NCI-H82 treated with DMSO at 0.1 percent for 48 hours (cell line): ENCODE data around the gene SDR39U1.

Source experiments
- DNase-seq: peaks from one replicate; lab custom pipeline; 2025; ENCODE audit not compliant: unreplicated experiment; lab: John Stamatoyannopoulos, UW

The SDR39U1 gene

GRCh38 chr14:24430143-24430681, 12.4 kb downstream of the SDR39U1 start:
- no peak for DNase-seq

- DNase-seq = peak; percentile 50
Measured at GRCh38 chr14:24429395-24430142, 13.0 kb downstream of the SDR39U1 start, which contains the start of the genes CBLN3 and KHNYN. CBLN3 (minus strand) TSS chr14:24429668; CDS start chr14:24429054, 614 bp downstream. KHNYN (plus strand) TSS chr14:24429954; CDS start chr14:24430731, 777 bp downstream.

GRCh38 chr14:24428628-24429394, 13.8 kb downstream of the SDR39U1 start:
- no peak for DNase-seq

- DNase-seq = no peak
Measured at GRCh38 chr14:24427537-24428508, 14.8 kb downstream of the SDR39U1 start.

GRCh38 chr14:24426912-24427536, 15.6 kb downstream of the SDR39U1 start:
- DNase-seq = no peak

GRCh38 chr14:24426150-24426911, 16.2 kb downstream of the SDR39U1 start:
- no peak for DNase-seq

GRCh38 chr14:24425704-24426103, 16.9 kb downstream of the SDR39U1 start:
- DNase-seq = no peak

GRCh38 chr14:24422694-24423601, 19.6 kb downstream of the SDR39U1 start:
- DNase-seq = no peak

GRCh38 chr14:24422261-24422660, 20.3 kb downstream of the SDR39U1 start:
- DNase-seq = no peak

- no peak for DNase-seq
Measured at GRCh38 chr14:24418492-24418873, 24.1 kb downstream of the SDR39U1 start.

- no peak for DNase-seq
Measured at GRCh38 chr14:24417832-24418491, 24.6 kb downstream of the SDR39U1 start.

GRCh38 chr14:24416932-24417619, 25.5 kb downstream of the SDR39U1 start:
- DNase-seq = no peak

- DNase-seq = no peak
Measured at GRCh38 chr14:24416254-24416931, 26.2 kb downstream of the SDR39U1 start.

- no peak for DNase-seq
Measured at GRCh38 chr14:24415421-24416253, 26.9 kb downstream of the SDR39U1 start.

GRCh38 chr14:24414732-24415420, 27.7 kb downstream of the SDR39U1 start:
- no peak for DNase-seq
